DND-41 (cell line): ENCODE results near the gene RPL15.

Experiments
- ATAC-seq: fragments of 200-7000 bp; cut with Tn5 transposase; 3 replicates; pipeline ENCODE4 v1.9.1; 2021; ENCODE audit warnings: low read depth; ENCODE audit not compliant: insufficient read depth
- DNase-seq: peaks from one replicate; pipeline ENCODE4 v3.0.0-alpha.2; 2020
- H2AFZ ChIP-seq: 2 replicates; pipeline ENCODE4 v1.6.0; 2012; ENCODE audit warnings: low read depth, low read length
- H3K27ac ChIP-seq: 2 replicates; pipeline ENCODE4 v1.5.1; 2012; ENCODE audit warnings: low read length, inconsistent platforms
- H3K27me3 ChIP-seq: fragments of 200-600 bp; sonication (generic); 2 replicates; pipeline ENCODE4 v1.6.0; 2012; ENCODE audit warnings: low read length, mild to moderate bottlenecking, inconsistent platforms; ENCODE audit not compliant: insufficient read depth, poor library complexity
- H3K36me3 ChIP-seq: 2 replicates; pipeline ENCODE4 v1.5.1; 2012; ENCODE audit warnings: low read length, inconsistent platforms; ENCODE audit not compliant: insufficient read depth
- H3K4me1 ChIP-seq: 2 replicates; pipeline ENCODE4 v1.5.1; 2012; ENCODE audit warnings: mild to moderate bottlenecking, low read length; ENCODE audit not compliant: insufficient read depth
- H3K4me2 ChIP-seq: 2 replicates; pipeline ENCODE4 v1.6.0; 2012; ENCODE audit warnings: mild to moderate bottlenecking, moderate library complexity, low read length, inconsistent platforms; ENCODE audit not compliant: insufficient read depth
- H3K4me3 ChIP-seq, 2 experiments: fragments of 200-600 bp in 1 of 2; shearing (Covaris generic) in 1 of 2; 2 replicates each; pipeline ENCODE4 v1.5.1; 2012 to 2016; ENCODE audit warnings: inconsistent platforms in 2 of 2, low read length in 2 of 2, mild to moderate bottlenecking in 2 of 2, low read depth in 1 of 2, moderate library complexity in 1 of 2
- H3K79me2 ChIP-seq: 2 replicates; pipeline ENCODE4 v1.6.0; 2012; ENCODE audit warnings: low read length, inconsistent platforms; ENCODE audit not compliant: insufficient read depth
- H3K9ac ChIP-seq: 2 replicates; pipeline ENCODE4 v1.6.0; 2012; ENCODE audit warnings: low read depth, mild to moderate bottlenecking, inconsistent platforms, low read length, moderate library complexity
- H3K9me3 ChIP-seq: 2 replicates; pipeline ENCODE4 v1.5.1; 2012; ENCODE audit warnings: low read length, moderate library complexity, mild to moderate bottlenecking, inconsistent platforms; ENCODE audit not compliant: insufficient read depth, severe bottlenecking
- H4K20me1 ChIP-seq: 2 replicates; pipeline ENCODE4 v1.6.0; 2012; ENCODE audit warnings: low read length; ENCODE audit not compliant: insufficient read depth
- EZH2 ChIP-seq: IDR thresholded peaks from 3 replicates; pipeline ENCODE4 v1.6.1; 2012; ENCODE audit warnings: borderline replicate concordance, low read depth, mild to moderate bottlenecking, moderate library complexity, low read length, inconsistent platforms; ENCODE audit not compliant: severe bottlenecking
- TF ChIP-seq, protein P1 (sequence below): IDR thresholded peaks from 2 replicates; pipeline ENCODE4 v1.5.1; 2012; ENCODE audit warnings: borderline replicate concordance, low read length, moderate library complexity, mild to moderate bottlenecking; ENCODE audit not compliant: poor library complexity, severe bottlenecking; ENCODE audit errors: extremely low read depth

Gene RPL15

DNA sequence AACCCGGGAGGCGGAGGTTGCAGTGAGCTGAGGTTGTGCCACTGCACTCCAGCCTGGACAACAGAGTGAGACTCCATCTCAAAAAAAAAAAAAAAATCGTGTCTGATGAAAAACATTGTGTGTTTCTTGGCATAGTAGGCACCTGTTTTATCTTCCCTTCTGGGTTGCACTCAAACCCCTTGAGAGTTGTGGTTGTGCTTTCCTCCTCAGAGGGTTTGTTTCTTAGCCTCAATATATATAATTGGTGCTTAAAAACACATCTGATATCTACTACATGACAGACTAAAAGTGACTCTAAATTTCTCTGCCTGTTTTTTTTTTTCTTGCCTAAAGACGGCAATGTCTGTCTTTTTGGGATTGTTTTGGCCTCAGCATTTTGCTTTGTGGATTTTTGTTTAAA is 35.7 kb downstream of the RPL15 start:
- H3K79me2 ChIP-seq: peaks cover 17% of the 10 kb centered on the region
- H3K4me1 ChIP-seq: peaks cover 20% of the 10 kb centered on the region
- no peak overlapping the region for H3K27ac ChIP-seq
- H3K9me3 ChIP-seq: no peaks in the 10 kb centered on the region
- peaks cover 59% of the 10 kb centered on the region for H4K20me1 ChIP-seq
- peak; percentile 54 for DNase-seq
- no peak overlapping the region for H3K4me3 ChIP-seq
- no peak overlapping the region for H3K9ac ChIP-seq
- ATAC-seq: peak; percentile 89
- TF ChIP-seq, protein P1, sequence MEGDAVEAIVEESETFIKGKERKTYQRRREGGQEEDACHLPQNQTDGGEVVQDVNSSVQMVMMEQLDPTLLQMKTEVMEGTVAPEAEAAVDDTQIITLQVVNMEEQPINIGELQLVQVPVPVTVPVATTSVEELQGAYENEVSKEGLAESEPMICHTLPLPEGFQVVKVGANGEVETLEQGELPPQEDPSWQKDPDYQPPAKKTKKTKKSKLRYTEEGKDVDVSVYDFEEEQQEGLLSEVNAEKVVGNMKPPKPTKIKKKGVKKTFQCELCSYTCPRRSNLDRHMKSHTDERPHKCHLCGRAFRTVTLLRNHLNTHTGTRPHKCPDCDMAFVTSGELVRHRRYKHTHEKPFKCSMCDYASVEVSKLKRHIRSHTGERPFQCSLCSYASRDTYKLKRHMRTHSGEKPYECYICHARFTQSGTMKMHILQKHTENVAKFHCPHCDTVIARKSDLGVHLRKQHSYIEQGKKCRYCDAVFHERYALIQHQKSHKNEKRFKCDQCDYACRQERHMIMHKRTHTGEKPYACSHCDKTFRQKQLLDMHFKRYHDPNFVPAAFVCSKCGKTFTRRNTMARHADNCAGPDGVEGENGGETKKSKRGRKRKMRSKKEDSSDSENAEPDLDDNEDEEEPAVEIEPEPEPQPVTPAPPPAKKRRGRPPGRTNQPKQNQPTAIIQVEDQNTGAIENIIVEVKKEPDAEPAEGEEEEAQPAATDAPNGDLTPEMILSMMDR: no peak
- no peak for TF ChIP-seq EZH2
- no peak overlapping the region for H3K4me2 ChIP-seq
- no peak overlapping the region for H2AFZ ChIP-seq
- H3K36me3 ChIP-seq: no peaks in the 10 kb centered on the region
- H3K27me3 ChIP-seq: no peaks in the 10 kb centered on the region

GRCh38 chr3:23953523-23953922 is 36.6 kb downstream of the RPL15 start:
- H3K4me2 ChIP-seq: no peak overlapping the region
- TF ChIP-seq, protein P1: no peak
- no peak for TF ChIP-seq EZH2
- H2AFZ ChIP-seq: no peak overlapping the region
- H4K20me1 ChIP-seq: peaks cover 50% of the 10 kb centered on the region
- H3K27me3 ChIP-seq: no peaks in the 10 kb centered on the region
- no peak for ATAC-seq
- H3K79me2 ChIP-seq: peaks cover 15% of the 10 kb centered on the region
- H3K9me3 ChIP-seq: no peaks in the 10 kb centered on the region
- H3K36me3 ChIP-seq: no peaks in the 10 kb centered on the region
- no peak overlapping the region for H3K4me3 ChIP-seq
- no peak overlapping the region for H3K27ac ChIP-seq
- H3K9ac ChIP-seq: no peak overlapping the region
- peaks cover 20% of the 10 kb centered on the region for H3K4me1 ChIP-seq
- no peak for DNase-seq

- H3K79me2 ChIP-seq: peaks cover 13% of the 10 kb centered on the region
- no peak overlapping the region for H3K4me3 ChIP-seq
- H3K36me3 ChIP-seq: no peaks in the 10 kb centered on the region
- H3K9ac ChIP-seq: no peak overlapping the region
- no peak overlapping the region for H2AFZ ChIP-seq
- TF ChIP-seq EZH2: no peak
- TF ChIP-seq, protein P1: no peak
- no peaks in the 10 kb centered on the region for H3K9me3 ChIP-seq
- H3K4me2 ChIP-seq: no peak overlapping the region
- H3K27ac ChIP-seq: no peak overlapping the region
- no peaks in the 10 kb centered on the region for H3K27me3 ChIP-seq
- DNase-seq (no peak), ATAC-seq (no peak)
- peaks cover 50% of the 10 kb centered on the region for H4K20me1 ChIP-seq
- peaks cover 20% of the 10 kb centered on the region for H3K4me1 ChIP-seq
Measured at GRCh38 chr3:23954144-23954543, 37.2 kb downstream of the RPL15 start.

DNA sequence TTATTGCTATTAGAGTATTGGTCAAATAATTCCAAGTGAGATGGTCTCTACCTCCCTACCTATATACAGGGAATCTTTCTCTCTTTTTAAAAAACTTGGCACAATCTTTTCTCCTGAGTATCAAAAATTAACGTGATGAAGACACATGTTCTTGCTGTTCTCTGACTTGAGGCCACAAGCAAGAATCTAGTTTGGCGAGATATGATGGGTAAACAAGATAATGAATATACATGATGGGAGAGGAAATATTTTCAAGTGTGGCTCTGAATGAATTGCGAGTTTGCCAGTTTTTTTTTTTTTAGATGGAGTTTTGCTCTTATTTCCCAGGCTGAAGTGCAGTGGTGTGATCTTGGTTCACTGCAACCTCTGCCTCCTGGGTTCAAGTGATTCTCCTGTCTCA is 39.8 kb downstream of the RPL15 start:
- Histone ChIP-seq H3K79me2 (peaks cover 5% of the 10 kb centered on the region; the same call in 1 of the 2 replicates), H3K27ac (no peak overlapping the region), H3K9ac (no peak overlapping the region), H2AFZ (no peak overlapping the region), H3K9me3 (no peaks in the 10 kb centered on the region), H4K20me1 (peaks cover 33% of the 10 kb centered on the region), H3K4me2 (no peak overlapping the region), H3K36me3 (peaks cover 6% of the 10 kb centered on the region; the same call in 1 of the 2 replicates), H3K4me1 (peaks cover 10% of the 10 kb centered on the region), H3K27me3 (no peaks in the 10 kb centered on the region), H3K4me3 (no peak overlapping the region)
- no peak for DNase-seq
- TF ChIP-seq, protein P1: no peak
- TF ChIP-seq EZH2: no peak
- no peak for ATAC-seq
